C4-2B (cell line): ENCODE data around the gene ELANE.

Source experiments
- H3K27ac ChIP-seq: fragments of 450-650 bp; 2 replicates; pipeline ENCODE4 v1.5.1; 2017
- ZFX ChIP-seq: fragments of 450-650 bp; IDR thresholded peaks from 2 replicates; pipeline ENCODE4 v1.6.1; 2017
- TF ChIP-seq, protein P1 (sequence below): fragments of 450-650 bp; conservative IDR thresholded peaks from 2 replicates; pipeline ENCODE4 v1.5.1; 2017; ENCODE audit warnings: mild to moderate bottlenecking

The ELANE gene

DNA sequence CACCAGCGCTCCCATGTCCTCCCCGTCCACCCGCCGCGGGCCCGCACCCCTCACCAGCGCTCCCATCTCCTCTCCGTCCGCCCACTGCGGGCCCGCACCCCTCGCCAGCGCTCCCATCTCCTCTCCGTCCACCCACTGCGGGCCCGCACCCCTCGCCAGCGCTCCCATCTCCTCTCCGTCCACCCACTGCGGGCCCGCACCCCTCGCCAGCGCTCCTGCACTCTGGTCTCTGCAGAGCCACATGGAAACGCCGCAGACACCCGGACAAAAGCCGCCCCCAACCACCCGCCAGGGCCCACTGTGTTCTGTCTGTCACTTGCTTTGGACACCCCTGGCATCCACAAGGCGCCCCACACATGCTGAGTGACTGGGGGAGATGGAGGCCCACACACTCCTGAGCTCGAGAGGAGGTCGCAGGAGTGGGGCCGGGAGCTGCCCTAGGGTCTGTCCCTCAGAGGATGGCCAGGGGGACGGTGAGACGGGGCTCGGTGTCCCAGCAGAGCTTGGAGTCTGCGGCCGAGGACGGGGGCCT, 14.7 kb downstream of the ELANE start:
- H3K27ac ChIP-seq = no peak overlapping the region
- no peak for TF ChIP-seq ZFX
- TF ChIP-seq, protein P1, sequence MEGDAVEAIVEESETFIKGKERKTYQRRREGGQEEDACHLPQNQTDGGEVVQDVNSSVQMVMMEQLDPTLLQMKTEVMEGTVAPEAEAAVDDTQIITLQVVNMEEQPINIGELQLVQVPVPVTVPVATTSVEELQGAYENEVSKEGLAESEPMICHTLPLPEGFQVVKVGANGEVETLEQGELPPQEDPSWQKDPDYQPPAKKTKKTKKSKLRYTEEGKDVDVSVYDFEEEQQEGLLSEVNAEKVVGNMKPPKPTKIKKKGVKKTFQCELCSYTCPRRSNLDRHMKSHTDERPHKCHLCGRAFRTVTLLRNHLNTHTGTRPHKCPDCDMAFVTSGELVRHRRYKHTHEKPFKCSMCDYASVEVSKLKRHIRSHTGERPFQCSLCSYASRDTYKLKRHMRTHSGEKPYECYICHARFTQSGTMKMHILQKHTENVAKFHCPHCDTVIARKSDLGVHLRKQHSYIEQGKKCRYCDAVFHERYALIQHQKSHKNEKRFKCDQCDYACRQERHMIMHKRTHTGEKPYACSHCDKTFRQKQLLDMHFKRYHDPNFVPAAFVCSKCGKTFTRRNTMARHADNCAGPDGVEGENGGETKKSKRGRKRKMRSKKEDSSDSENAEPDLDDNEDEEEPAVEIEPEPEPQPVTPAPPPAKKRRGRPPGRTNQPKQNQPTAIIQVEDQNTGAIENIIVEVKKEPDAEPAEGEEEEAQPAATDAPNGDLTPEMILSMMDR = no peak

GRCh38 chr19:867301-867793, 15.2 kb downstream of the ELANE start:
- H3K27ac ChIP-seq = no peak overlapping the region
- no peak for TF ChIP-seq ZFX
- TF ChIP-seq, protein P1 = no peak

- no peak overlapping the region for H3K27ac ChIP-seq
- TF ChIP-seq, protein P1 = no peak
- no peak for TF ChIP-seq ZFX
These were observed 15.9 kb downstream of the ELANE start for GRCh38 chr19:867855-868457.

DNA sequence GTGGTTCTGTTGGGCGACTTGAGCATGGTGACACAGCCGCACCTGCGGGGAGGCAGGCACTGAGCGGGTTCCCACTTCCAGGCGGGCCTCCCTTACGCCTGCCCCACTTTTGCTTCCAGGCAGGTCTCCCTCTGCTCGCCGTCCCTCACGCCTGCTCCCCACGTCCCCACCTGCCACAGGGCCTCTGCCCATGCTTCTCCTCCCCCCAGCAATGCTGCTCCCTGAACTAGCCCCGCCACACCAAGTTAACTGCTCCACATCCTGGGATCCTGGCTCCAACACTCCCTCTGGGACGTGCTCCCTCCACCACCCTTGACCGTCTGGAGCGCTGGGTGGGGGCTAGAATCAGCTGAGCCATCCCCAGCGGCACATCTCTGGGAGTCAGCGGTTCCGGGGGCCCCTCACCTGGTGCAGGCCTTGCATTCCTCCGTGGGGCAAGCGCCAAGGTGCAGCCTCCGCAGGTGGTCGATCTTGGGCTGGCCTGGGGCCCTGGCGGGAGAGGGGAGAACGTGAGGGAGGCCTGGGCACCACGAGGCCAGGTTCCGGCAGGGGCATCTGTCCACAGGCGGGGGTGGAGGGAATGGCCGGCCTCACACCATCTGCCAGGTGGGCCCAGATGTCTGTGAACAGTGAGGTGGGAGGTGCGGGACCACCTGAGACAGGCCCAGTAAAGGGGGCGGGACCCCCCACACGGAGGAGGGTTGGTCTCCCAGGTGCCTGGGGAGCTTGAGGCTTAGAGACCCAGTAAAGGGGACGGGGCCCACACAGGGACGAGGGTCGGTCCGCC, 16.5 kb downstream of the ELANE start:
- no peak for TF ChIP-seq ZFX
- TF ChIP-seq, protein P1 = no peak
- peak overlapping the region; percentile 49 for H3K27ac ChIP-seq

- H3K27ac ChIP-seq = peak overlapping the region; percentile 49
- no peak for TF ChIP-seq ZFX
These were observed 17.4 kb downstream of the ELANE start for GRCh38 chr19:869245-870177.

GRCh38 chr19:870314-870713, 18.2 kb downstream of the ELANE start:
- TF ChIP-seq ZFX = no peak
- TF ChIP-seq, protein P1 = no peak
- H3K27ac ChIP-seq = peak overlapping the region; percentile 49

DNA sequence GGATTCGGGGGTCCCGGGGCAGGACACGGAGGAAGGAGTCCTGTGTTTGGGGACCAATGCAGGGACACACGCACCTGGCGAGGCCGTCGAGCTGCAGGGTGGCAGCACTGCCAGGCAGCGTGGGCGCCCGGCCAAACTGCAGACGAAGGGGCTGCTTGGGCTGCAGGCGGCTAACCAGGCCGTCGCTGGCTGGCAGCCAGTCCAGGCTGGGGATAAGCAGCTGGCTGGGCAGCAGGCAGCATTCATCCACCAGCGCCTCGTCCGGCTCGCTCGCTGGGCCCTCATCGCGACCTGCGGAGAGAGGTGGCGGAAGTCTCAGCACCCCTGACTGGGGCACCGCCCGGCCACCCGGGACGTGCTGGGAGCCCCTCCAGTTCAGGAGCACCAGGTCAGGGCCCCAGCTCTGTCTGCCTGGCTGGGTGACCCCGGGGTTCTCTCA, 18.9 kb downstream of the ELANE start:
- H3K27ac ChIP-seq = no peak overlapping the region
- TF ChIP-seq, protein P1 = no peak
- no peak for TF ChIP-seq ZFX
